Measurements from ENCODE around the gene MAP3K6.

DNA sequence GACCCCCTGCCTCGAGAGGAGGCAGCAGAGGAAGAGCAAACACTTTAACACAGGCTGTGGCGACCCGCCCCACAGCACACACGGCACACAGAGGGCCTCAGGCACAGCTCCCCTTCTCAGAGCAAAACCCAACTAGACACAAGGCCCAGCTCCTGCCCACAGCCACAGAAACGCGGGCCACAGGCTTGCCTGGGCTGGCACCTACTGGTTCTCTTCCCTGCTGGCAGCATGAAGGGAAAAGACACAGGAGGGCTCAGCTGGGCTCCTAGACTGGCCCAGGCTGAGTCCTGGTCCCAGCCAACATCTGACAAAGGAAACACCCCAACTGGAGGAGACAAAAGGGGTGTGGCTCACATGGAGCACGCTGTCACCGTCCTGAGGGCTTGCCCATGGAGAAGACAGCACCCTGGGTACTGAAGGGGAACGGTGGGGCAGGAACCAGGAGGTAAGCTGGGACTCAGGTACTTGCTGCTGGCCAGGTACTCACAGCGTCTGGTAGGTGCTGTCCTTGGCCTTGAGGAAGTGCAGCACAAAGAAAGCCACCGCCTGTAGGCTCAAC is 12.9 kb upstream of the MAP3K6 start:
- TF ChIP-seq, protein P1, sequence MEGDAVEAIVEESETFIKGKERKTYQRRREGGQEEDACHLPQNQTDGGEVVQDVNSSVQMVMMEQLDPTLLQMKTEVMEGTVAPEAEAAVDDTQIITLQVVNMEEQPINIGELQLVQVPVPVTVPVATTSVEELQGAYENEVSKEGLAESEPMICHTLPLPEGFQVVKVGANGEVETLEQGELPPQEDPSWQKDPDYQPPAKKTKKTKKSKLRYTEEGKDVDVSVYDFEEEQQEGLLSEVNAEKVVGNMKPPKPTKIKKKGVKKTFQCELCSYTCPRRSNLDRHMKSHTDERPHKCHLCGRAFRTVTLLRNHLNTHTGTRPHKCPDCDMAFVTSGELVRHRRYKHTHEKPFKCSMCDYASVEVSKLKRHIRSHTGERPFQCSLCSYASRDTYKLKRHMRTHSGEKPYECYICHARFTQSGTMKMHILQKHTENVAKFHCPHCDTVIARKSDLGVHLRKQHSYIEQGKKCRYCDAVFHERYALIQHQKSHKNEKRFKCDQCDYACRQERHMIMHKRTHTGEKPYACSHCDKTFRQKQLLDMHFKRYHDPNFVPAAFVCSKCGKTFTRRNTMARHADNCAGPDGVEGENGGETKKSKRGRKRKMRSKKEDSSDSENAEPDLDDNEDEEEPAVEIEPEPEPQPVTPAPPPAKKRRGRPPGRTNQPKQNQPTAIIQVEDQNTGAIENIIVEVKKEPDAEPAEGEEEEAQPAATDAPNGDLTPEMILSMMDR (IDR thresholded peaks at IDR 0.05) = no peak
- no peak for TF ChIP-seq POLR2A (IDR thresholded peaks at IDR 0.05)
- peak; percentile 21 to 25 for TF ChIP-seq POLR2AphosphoS5 (IDR thresholded peaks at IDR 0.05; ENCODE audit: insufficient read depth in 1 of 2, low read depth in 1 of 2)

Data from vagina (tissue), 2 donors.